RWPE2 (cell line): ENCODE data around the gene PPCS.
"Not testable (repeated sequence)": the region's sequence is repeated elsewhere in the genome, so short reads cannot be mapped to it uniquely, and the experiment has no call there.

Experiments used
- ATAC-seq: fragments of 200-7000 bp; cut with Tn5 transposase; 3 replicates; pipeline ENCODE4 v1.9.1; 2021; ENCODE audit warnings: low read depth
- DNase-seq: peaks from one replicate; pipeline ENCODE4 v3.0.0-alpha.2; 2020; ENCODE audit warnings: low spot score
- H3K27ac ChIP-seq: fragments of 450-650 bp; 2 replicates; pipeline ENCODE4 v1.5.1; 2017; ENCODE audit warnings: mild to moderate bottlenecking; ENCODE audit not compliant: poor library complexity, severe bottlenecking
- H3K27me3 ChIP-seq: fragments of 250-450 bp; sonication (Bioruptor Pico); 2 replicates; pipeline ENCODE4 v1.5.1; 2021; ENCODE audit warnings: mild to moderate bottlenecking, moderate library complexity; ENCODE audit not compliant: insufficient read depth, poor library complexity, severe bottlenecking
- H3K36me3 ChIP-seq: fragments of 250-450 bp; sonication (Bioruptor Pico); 2 replicates; pipeline ENCODE4 v1.5.1; 2020; ENCODE audit warnings: low read depth, mild to moderate bottlenecking, moderate library complexity
- H3K4me1 ChIP-seq: fragments of 250-450 bp; sonication (Bioruptor Pico); 2 replicates; pipeline ENCODE4 v1.5.1; 2021; ENCODE audit warnings: mild to moderate bottlenecking, moderate library complexity; ENCODE audit not compliant: insufficient read depth, poor library complexity, severe bottlenecking
- H3K4me3 ChIP-seq: fragments of 250-450 bp; sonication (Bioruptor Pico); 2 replicates; pipeline ENCODE4 v1.5.1; 2021; ENCODE audit warnings: mild to moderate bottlenecking, moderate library complexity; ENCODE audit not compliant: severe bottlenecking
- H3K9me3 ChIP-seq: fragments of 250-450 bp; sonication (Bioruptor Pico); 2 replicates; pipeline ENCODE4 v1.5.1; 2021; ENCODE audit warnings: mild to moderate bottlenecking, moderate library complexity; ENCODE audit not compliant: severe bottlenecking
- CTCF ChIP-seq: fragments of 450-650 bp; IDR thresholded peaks from one replicate; pipeline ENCODE4 v1.5.1; 2017; ENCODE audit warnings: mild to moderate bottlenecking, moderate library complexity; ENCODE audit not compliant: poor library complexity, severe bottlenecking

PPCS gene

GRCh38 chr1:42482635-42483153 lies 26.4 kb downstream of the PPCS start:
- no peaks in the 10 kb centered on the region for H3K9me3 ChIP-seq
- H3K4me3 ChIP-seq, result no peak overlapping the region
- H3K27me3 ChIP-seq, result no peaks in the 10 kb centered on the region
- DNase-seq (no peak), ATAC-seq (no peak)
- H3K4me1 ChIP-seq, result no peaks in the 10 kb centered on the region
- no peak for TF ChIP-seq CTCF
- H3K36me3 ChIP-seq, result no peaks in the 10 kb centered on the region
- H3K27ac ChIP-seq, result no peak overlapping the region

- ATAC-seq, result peak; percentile 68
- no peaks in the 10 kb centered on the region for H3K36me3 ChIP-seq
- H3K4me1 ChIP-seq, result no peaks in the 10 kb centered on the region
- H3K27ac ChIP-seq, result no peak overlapping the region
- no peaks in the 10 kb centered on the region for H3K9me3 ChIP-seq
- DNase-seq, result no peak
- no peak for TF ChIP-seq CTCF
- H3K27me3 ChIP-seq, result no peaks in the 10 kb centered on the region
- no peak overlapping the region for H3K4me3 ChIP-seq
Measured at GRCh38 chr1:42484382-42484781, 28.0 kb downstream of the PPCS start.

GRCh38 chr1:42490237-42490636 lies 33.9 kb downstream of the PPCS start:
- H3K27me3 ChIP-seq, result no peaks in the 10 kb centered on the region
- no peak for ATAC-seq
- TF ChIP-seq CTCF, result no peak
- H3K9me3 ChIP-seq, result no peaks in the 10 kb centered on the region
- no peak overlapping the region for H3K4me3 ChIP-seq
- H3K36me3 ChIP-seq, result no peaks in the 10 kb centered on the region
- no peaks in the 10 kb centered on the region for H3K4me1 ChIP-seq
- DNase-seq, result no peak
- H3K27ac ChIP-seq, result no peak overlapping the region

- not testable (repeated sequence) for H3K27me3 ChIP-seq, H3K4me3 ChIP-seq, H3K4me1 ChIP-seq, DNase-seq, H3K36me3 ChIP-seq, ATAC-seq, H3K27ac ChIP-seq
- peaks cover 28% of the 10 kb centered on the region for H3K9me3 ChIP-seq
Measured at GRCh38 chr1:42502031-42502430, 45.7 kb downstream of the PPCS start.

GRCh38 chr1:42504535-42505128 lies 48.3 kb downstream of the PPCS start:
- Histone ChIP-seq H3K27ac (no peak overlapping the region), H3K4me1 (no peaks in the 10 kb centered on the region), H3K4me3 (no peak overlapping the region), H3K36me3 (no peaks in the 10 kb centered on the region), H3K27me3 (no peaks in the 10 kb centered on the region), H3K9me3 (peaks cover 36% of the 10 kb centered on the region)
- DNase-seq (no peak), ATAC-seq (no peak)
- no peak for TF ChIP-seq CTCF
